ENCODE results near the gene RANBP2.

Gene RANBP2

GRCh38 chr2:108786008-108786353 is 66.7 kb downstream of the RANBP2 start:
- no peak for DNase-seq

DNA sequence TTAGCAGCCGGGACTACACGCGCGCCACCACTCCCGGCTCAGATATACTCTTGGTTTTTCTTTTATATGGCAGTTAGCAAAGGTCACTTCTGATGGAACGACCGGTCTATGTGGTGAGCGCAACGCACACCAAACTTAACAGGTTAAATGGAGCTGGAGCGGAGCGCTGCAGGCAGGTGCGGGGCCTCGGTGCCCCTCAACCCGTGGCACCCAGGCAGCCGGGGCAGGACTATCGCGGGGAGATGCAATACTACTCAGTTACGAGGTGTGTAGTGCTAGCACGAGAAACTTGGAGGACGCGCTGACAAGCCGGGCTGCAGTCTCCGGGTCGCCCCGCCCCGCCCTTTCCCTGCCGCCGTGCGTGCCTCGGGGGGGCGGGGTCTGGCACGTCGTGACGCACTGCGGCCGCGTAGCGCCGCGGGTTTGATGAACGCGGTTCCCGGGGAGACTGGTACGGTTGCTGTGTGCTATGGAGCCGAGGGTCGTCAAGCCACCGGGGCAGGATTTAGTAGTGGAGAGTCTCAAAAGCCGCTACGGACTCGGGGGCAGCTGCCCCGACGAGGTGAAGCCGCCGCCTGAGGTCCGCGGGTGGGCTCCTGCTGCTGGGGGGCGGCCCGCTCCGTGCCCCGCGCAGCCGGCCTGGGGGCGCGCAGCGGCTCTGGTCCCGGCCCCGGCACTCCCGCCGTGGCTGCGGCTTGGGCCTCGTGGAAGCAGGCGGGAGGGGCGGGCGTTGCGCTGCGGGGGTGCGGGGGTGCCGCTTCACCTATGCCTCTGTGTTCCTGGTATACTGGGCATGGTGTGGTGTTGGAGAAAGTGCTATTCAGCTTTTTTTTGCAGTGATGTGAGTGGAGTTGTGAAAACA is 67.3 kb downstream of the RANBP2 start, which contains the start of gene CCDC138:
Gene CCDC138 (plus strand): TSS at position 418 of the 862 bp plus-strand sequence. CDS start 52 bp downstream, at position 470.
- DNase-seq = peak; percentile 78 to 94 (median 93)

GRCh38 chr2:108787216-108787541 is 67.9 kb downstream of the RANBP2 start:
- no peak for DNase-seq

- DNase-seq = no peak
These were observed 83.9 kb downstream of the RANBP2 start for GRCh38 chr2:108803045-108803736.

- DNase-seq = no peak
These were observed 85.8 kb downstream of the RANBP2 start for GRCh38 chr2:108805032-108805431.

DNA sequence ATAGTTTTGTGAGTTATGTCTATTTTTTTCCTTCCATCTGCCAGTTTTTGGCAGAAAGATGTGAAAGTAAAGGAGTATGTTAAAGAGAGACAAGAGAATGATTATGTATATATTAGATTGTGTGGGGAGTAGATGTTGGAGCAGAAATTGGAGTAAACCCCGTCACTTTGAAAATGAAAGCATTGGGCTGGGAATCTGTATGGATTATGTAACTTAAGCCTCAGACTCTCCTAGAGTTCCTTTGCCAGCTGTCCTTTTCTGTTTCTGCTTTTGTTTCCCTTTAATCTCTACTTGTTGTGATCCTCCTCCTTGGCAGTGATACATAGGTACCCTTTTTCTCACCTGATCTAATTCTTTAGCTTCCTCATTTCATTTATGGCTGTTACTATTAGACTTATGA is 86.5 kb downstream of the RANBP2 start:
- no peak for DNase-seq

GRCh38 chr2:108806371-108807113 is 87.3 kb downstream of the RANBP2 start:
- DNase-seq = peak in 1 of 3 experiments; percentile 33

DNA sequence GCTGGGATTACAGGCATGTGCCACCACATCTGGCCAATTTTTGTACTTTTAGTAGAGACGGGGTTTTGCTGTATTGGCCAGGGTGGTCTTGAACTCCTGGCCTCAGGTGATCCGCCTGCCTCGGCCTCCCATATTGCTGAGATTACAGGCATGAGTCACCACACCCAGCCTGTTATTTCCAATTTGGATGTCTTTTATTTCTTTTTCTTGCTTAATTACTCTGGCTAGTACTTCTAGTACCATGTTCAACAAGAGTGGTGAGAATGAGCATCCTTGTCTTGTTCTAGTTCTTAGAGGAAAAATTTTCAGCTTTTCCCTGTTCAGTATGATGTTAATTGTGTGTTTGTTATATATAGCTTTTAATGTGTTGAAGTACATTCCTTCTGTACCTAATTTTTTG is 90.7 kb downstream of the RANBP2 start:
- DNase-seq = no peak

DNA sequence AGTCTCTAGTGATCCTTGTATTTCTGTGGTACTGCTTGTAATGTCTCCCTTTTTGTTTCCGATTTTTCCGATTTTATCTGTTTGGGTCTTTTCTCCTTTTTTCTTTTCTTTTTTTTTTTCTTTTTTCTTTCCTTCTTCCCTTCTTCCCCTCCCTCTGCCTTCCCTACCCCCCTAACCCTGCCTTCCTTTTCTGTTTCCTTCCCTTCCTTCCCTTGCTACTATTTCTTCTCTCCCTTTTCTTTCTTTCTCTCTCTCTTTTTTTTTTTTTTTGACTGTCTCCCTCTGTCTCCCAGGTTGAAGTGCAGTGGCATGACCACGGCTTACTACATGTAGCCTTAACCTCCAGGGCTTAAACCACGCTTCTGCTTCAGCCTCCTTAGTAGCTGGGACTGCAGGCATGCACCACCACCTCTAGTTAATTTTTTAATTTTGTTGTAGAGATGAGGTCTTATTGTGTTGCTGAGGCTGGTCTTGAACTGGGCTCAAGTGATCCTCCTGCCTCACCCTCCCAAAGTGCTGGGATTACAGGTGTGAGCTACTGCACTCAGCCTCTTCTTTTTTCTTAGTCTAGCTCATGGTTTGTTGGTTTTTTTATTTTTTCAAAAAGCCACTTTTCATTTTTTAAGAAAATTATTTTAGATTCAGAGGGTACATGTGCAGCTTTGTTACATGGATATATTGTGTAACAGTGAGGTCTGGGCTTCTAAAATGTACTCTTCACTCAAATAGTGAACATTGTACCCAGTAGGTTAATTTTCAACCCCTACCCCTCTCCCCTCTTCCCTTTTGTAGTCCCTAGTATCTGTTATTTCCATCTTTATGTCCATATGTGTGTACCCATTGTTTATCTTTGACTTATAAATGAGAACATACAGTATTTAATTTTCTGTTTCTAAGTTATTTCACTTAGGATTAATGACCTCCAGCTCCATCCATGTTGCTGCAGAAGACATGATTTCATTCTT is 92.0 kb downstream of the RANBP2 start:
- DNase-seq = no peak

DNA sequence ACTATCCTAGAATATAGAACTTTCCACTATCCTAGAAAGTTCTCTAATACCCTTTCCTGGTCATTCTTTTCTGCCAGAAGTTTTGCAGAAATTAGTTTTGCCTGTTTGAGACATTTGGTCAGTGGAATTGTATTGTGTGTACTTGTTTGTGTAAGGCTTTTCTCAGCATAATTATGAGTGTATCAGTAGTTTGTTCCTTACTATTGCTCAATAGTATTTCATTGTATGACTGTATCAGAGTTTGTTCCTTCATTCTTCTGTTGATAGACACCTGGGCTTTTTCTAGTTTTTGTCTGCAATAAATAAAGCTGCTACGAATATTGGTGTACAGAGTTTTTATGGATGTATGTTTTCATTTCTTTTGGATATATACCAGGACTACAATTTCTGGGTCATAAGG is 94.5 kb downstream of the RANBP2 start:
- DNase-seq = no peak

DNA sequence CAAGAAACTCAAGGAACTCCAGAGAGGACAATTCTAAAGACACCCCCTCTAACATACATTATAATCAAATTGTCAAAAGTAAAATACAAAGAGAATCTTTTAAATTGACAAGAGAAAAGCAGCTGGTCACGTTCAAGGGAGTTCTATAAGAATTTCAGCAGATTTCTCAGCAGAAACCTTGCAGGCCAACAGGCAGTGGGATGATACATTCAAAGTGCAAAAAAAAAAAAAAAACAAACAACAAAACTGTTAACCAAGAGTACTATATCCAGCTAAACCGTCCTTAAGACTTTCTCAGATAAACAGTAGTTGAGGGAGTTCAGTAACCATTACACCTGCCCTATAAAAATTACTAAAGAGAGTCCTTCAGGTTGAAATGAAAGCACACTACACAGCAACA is 101.2 kb downstream of the RANBP2 start:
- no peak for DNase-seq

- DNase-seq = peak in 1 of 3 experiments; percentile 32
These were observed 104.0 kb downstream of the RANBP2 start for GRCh38 chr2:108823286-108823685.

DNA sequence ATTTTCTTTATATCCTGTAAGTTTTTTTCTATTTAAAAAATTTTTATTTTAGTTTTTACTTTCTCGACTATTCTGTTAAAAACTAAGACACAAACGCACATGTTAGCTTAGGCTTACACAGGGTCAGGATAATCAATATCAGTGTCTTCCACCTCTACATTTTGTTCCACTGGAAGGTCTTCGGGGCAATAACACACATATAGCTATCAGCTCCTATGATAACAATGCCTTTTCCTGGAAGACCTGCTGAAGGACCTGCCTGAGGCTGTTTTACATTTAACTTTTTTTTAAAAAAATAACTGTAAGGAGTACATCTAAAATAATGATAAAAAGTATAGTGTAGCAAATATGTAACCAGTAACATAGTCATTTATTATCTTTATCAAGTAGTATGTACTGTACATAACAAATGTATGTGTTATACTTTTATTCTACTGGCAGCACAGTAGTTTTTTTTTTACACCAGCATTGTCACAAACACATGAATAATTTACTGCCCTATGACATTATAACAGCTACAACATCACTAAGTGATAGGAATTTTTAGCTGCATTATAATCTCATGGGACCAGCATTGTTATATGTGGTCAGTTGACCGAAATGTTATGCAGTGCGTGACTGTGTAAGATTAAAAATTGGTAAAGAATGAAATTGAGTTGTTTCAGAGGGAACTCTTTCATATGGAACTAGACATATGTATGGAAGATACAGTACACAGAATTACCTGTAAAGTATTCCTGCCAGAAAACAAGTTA is 105.2 kb downstream of the RANBP2 start:
- DNase-seq = no peak

- DNase-seq = no peak
These were observed 106.0 kb downstream of the RANBP2 start for GRCh38 chr2:108825254-108825653.

DNA sequence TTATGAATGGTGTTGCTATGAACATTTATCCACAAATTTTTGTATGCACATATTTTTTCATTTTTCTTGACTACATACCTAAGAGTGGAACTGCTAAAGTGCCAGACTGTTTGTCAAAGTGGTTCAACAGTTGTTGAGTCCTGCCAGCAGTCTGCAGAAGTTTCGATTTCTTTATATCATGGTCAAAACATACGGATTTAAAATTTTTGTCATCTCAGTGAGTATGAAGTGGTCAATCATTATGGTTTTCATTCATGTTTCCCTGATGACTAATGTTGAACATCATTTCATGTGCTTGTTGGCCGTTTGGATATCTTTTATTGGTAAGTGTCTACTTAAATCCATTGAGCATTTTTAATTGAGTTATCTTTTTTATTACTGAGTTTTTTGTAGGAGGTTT is 106.5 kb downstream of the RANBP2 start:
- DNase-seq = no peak

- no peak for DNase-seq
These were observed 110.5 kb downstream of the RANBP2 start for GRCh38 chr2:108829578-108830310.

GRCh38 chr2:108833219-108833618 is 113.9 kb downstream of the RANBP2 start:
- no peak for DNase-seq

DNA sequence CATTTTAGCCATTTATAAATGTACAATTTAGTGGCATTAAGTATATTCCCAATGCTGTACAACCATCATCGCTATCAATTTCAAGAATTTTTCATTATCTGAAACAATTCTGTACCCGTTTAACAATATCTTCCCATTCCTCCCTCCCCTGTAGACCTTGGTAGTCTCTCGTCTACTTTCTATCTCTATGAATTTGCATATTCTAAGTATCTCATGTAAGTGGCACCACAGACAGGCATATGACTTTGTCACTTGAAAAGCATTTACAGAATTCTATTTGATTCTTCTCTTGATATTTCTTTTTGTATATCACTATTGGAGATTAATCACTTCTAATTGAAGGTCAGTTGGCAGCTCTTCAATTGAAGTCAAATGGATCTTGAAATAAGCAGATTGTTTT is 115.3 kb downstream of the RANBP2 start:
- no peak for DNase-seq

DNA sequence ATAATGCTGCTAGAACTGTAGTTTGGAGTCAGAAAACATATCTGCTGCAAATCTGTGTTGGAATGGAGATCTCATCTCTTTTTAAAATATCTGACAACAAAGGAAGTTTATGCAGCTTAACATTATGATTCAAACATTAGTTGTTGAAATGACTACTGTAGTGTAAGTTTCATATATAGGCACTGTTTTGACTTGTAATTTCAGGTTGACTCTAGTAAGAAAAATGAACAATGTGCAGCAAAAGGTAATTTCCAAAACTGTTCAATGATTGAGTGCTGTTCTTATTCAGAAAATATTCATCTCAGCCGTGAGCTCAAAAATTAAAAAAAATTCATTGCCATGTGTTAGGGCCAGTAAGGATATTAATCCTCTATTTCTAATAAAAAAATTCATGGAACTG is 115.8 kb downstream of the RANBP2 start:
- no peak for DNase-seq
